K562 (cell line): Measurements from ENCODE around the gene CYTH4. TPM values are rescaled to one million over a fixed set of nuclear protein-coding genes. Genes with fewer than 3 reads are reported as not detected.

ENCODE experiments used
- ATAC-seq: fragments of 200-7000 bp; cut with Tn5 transposase; 3 replicates; pipeline ENCODE4 v1.9.1; 2020; ENCODE audit warnings: moderate library complexity
- BruUV-seq: library from RNA; stranded (reverse); fragments of 400-500 nt; replicated peaks from 2 replicates; lab custom pipeline; 2021; lab: Mats Ljungman, UMichigan
- CTCF ChIA-PET: fragments of 300-600 bp; formaldehyde crosslinking; extraction: SDS; loops from one replicate; lab custom pipeline; 2021; ENCODE audit warnings: low intra/inter-chr PET ratio; lab: Yijun Ruan, JAX
- POLR2A ChIA-PET: fragments of 300-600, 350-650 bp; sonication (Branson Sonifier 250); formaldehyde crosslinking; extraction: SDS; loops from one replicate; lab custom pipeline; 2021; ENCODE audit warnings: antibody characterized with exemption, inconsistent platforms; lab: Yijun Ruan, JAX
- DNase-seq, 4 experiments: peaks; one replicate each; pipeline versions ENCODE4 v3.0.0 to v3.0.0-alpha.2; 2011 to 2018; ENCODE audit warnings: low spot score in 3 of 4, mixed read lengths in 3 of 4; ENCODE audit errors: extremely low read depth in 1 of 4
- FAIRE-seq: peaks from 2 replicates; lab custom pipeline; 2011; peaks lifted over from hg19 to GRCh38; lab: Jason Lieb, UNC
- H2AFZ ChIP-seq: 2 replicates; pipeline ENCODE4 v1.6.0; 2011; ENCODE audit warnings: low read depth, low read length, control low read depth, inconsistent platforms
- H3K27ac ChIP-seq: fragments of 200-600 bp; 3 replicates; pipeline ENCODE4 v1.8.0; 2011; ENCODE audit warnings: low read depth, mild to moderate bottlenecking, control low read depth, inconsistent platforms, low read length, moderate library complexity, mixed read lengths; ENCODE audit errors: extremely low read depth
- H3K27me3 ChIP-seq, 2 experiments: fragments of 300-600 bp in 1 of 2; 2 replicates in 1 of 2; 3 replicates in 1 of 2; pipeline versions ENCODE4 v1.6.0 to v1.8.0; 2011; ENCODE audit warnings: inconsistent platforms in 2 of 2, low read length in 2 of 2, mild to moderate bottlenecking in 1 of 2, mixed read lengths in 1 of 2, moderate library complexity in 1 of 2; ENCODE audit not compliant: control insufficient read depth in 2 of 2, insufficient read depth in 2 of 2
- H3K36me3 ChIP-seq: fragments of 300-600 bp; 3 replicates; pipeline ENCODE4 v1.8.0; 2011; ENCODE audit warnings: mild to moderate bottlenecking, low read length, inconsistent platforms; ENCODE audit not compliant: control insufficient read depth, insufficient read depth
- H3K4me1 ChIP-seq, 2 experiments: fragments of 200-600 bp in 1 of 2; replicated peaks in 1 of 2; 2 replicates in 1 of 2; 3 replicates in 1 of 2; pipeline versions ENCODE4 v1.5.1 to v1.8.0; 2011; ENCODE audit warnings: inconsistent platforms in 2 of 2, low read length in 2 of 2, mild to moderate bottlenecking in 1 of 2, mixed read lengths in 1 of 2, moderate library complexity in 1 of 2; ENCODE audit not compliant: control insufficient read depth in 2 of 2, insufficient read depth in 2 of 2
- H3K4me2 ChIP-seq: 2 replicates; pipeline ENCODE4 v1.6.1; 2011; ENCODE audit warnings: low read length, control low read depth, inconsistent platforms, mixed read lengths; ENCODE audit not compliant: insufficient read depth
- H3K4me3 ChIP-seq: fragments of 200-600 bp; sonication (generic), shearing (Covaris generic); 2 replicates; pipeline ENCODE4 v1.5.1; 2016; ENCODE audit warnings: control low read depth, inconsistent platforms
- H3K79me2 ChIP-seq: fragments of 200-600 bp; 3 replicates; pipeline ENCODE4 v1.8.0; 2011; ENCODE audit warnings: low read length, inconsistent platforms; ENCODE audit not compliant: control insufficient read depth, insufficient read depth
- H3K9ac ChIP-seq, 2 experiments: 2 replicates each; pipeline versions ENCODE4 v1.6.0 to v1.6.1; 2011; ENCODE audit warnings: low read depth in 2 of 2, low read length in 2 of 2, control low read depth in 1 of 2, inconsistent platforms in 1 of 2, mild to moderate bottlenecking in 1 of 2, mixed read lengths in 1 of 2; ENCODE audit not compliant: insufficient read depth in 1 of 2
- H3K9me1 ChIP-seq: one replicate; pipeline ENCODE4 v1.6.0; 2011; ENCODE audit warnings: inconsistent platforms, mild to moderate bottlenecking, low read length, moderate library complexity; ENCODE audit not compliant: control insufficient read depth, insufficient read depth
- H3K9me3 ChIP-seq: replicated peaks from 2 replicates; pipeline ENCODE4 v1.5.1; 2011; ENCODE audit warnings: low read depth, low read length, inconsistent platforms; ENCODE audit not compliant: control insufficient read depth, insufficient read depth
- H4K20me1 ChIP-seq: replicated peaks from 2 replicates; pipeline ENCODE4 v1.6.1; 2011; ENCODE audit warnings: low read length, inconsistent platforms, mixed read lengths; ENCODE audit not compliant: control insufficient read depth, insufficient read depth
- BCOR ChIP-seq: fragments of 450-650 bp; IDR thresholded peaks from 2 replicates; pipeline ENCODE4 v1.6.1; 2016
- ESRRB ChIP-seq: fragments of 250-450 bp; sonication (Bioruptor Pico); IDR thresholded peaks from 2 replicates; pipeline ENCODE4 v1.5.0; 2020; ENCODE audit warnings: mild to moderate bottlenecking, moderate library complexity, borderline replicate concordance
- ETV6 ChIP-seq, 3 experiments: fragments of 150-350 bp in 1 of 3; sonication (generic) in 1 of 3; formaldehyde crosslinking in 1 of 3; IDR thresholded peaks; 2 replicates each; pipeline versions ENCODE4 v1.6.1 to v1.8.0; 2014 to 2022; ENCODE audit warnings: borderline replicate concordance in 2 of 3, low read depth in 2 of 3, antibody characterized with exemption in 1 of 3, low read length in 1 of 3, mild to moderate bottlenecking in 1 of 3, missing genetic modification reagents in 1 of 3
- NCOA4 ChIP-seq: fragments of 450-650 bp; IDR thresholded peaks from 2 replicates; pipeline ENCODE4 v1.6.1; 2018; ENCODE audit warnings: mild to moderate bottlenecking; ENCODE audit not compliant: partially characterized antibody
- SRSF3 ChIP-seq: fragments of 200-400 bp; formaldehyde crosslinking; IDR thresholded peaks from 2 replicates; pipeline ENCODE4 v1.6.1; 2016; ENCODE audit warnings: mild to moderate bottlenecking, low read length, moderate library complexity; ENCODE audit not compliant: insufficient read depth
- STAG1 ChIP-seq: sonication (generic); formaldehyde crosslinking; IDR thresholded peaks from 2 replicates; pipeline ENCODE4 v1.5.0; 2020; ENCODE audit warnings: missing genetic modification reagents, borderline replicate concordance
- ZBTB34 ChIP-seq: fragments of 250-450 bp; sonication (Bioruptor Pico); IDR thresholded peaks from 2 replicates; pipeline ENCODE4 v1.8.0; 2021; ENCODE audit warnings: mild to moderate bottlenecking, moderate library complexity
- ZNF23 ChIP-seq: fragments of 250-450 bp; sonication (Bioruptor Pico); IDR thresholded peaks from 2 replicates; pipeline ENCODE4 v1.4.0; 2020; ENCODE audit warnings: mild to moderate bottlenecking
- ZNF780A ChIP-seq: fragments of 250-450 bp; sonication (Bioruptor Pico); IDR thresholded peaks from 2 replicates; pipeline ENCODE4 v1.5.0; 2021; ENCODE audit warnings: mild to moderate bottlenecking
- WGBS: fragments of 100-300 bp; shearing (Covaris generic); methylation state at CpG from one replicate; pipeline ENCODE4 v1.1.6; 2016; ENCODE audit warnings: low coverage, mixed read lengths; ENCODE audit not compliant: insufficient coverage; ENCODE audit errors: missing lambda C conversion rate; 5-methylcytosine and 5-hydroxymethylcytosine counted together
- in situ Hi-C: fragments of 300-500 bp; cut with MboI; formaldehyde crosslinking; loops from 4 replicates; pipeline ENCODE4 v1.15.0; 2018; ENCODE audit warnings: inconsistent platforms, mixed read lengths
- intact Hi-C: fragments of 100-400 bp; cut with micrococcal nuclease; formaldehyde crosslinking; loops from 2 replicates; pipeline ENCODE4 v1.14.2; 2022
- polyA plus RNA-seq, 8 experiments: library from polyadenylated mRNA; depleted of rRNA in 4 of 8; stranded (reverse) in 5 of 8; unstranded in 3 of 8; fragments of >200 nt; fragmentation: Nextera tagmentation in 2 of 8; fragmentation: Illumina TruSeq in 1 of 8; extraction: Ambion mirVana in 2 of 8; extraction: Trizol in 1 of 8; gene quantifications; 2 replicates each; pipeline versions ENCODE4 v1.2.1 to v1.2.3, GENCODE V29; 2011 to 2014; ENCODE audit warnings: inconsistent platforms in 1 of 8, missing spikeins in 1 of 8
- total RNA-seq, 7 experiments: library from RNA; depleted of rRNA in 6 of 7; stranded (reverse); fragments of >200 nt in 6 of 7; fragmentation: Illumina TruSeq in 2 of 7; extraction: Trizol in 2 of 7; gene quantifications; 2 replicates each; pipeline versions ENCODE4 v1.2.1 to v1.2.3, GENCODE V29; 2011 to 2021; ENCODE audit warnings: low replicate concordance in 1 of 7
- TF ChIP-seq, protein P1 (sequence below), 2 experiments: fragments of 450-650 bp in 1 of 2; sonication (generic) in 1 of 2; formaldehyde crosslinking in 1 of 2; IDR thresholded peaks in 1 of 2; conservative IDR thresholded peaks in 1 of 2; 2 replicates each; pipeline versions ENCODE4 v1.6.1 to v1.8.1; 2016 to 2023; ENCODE audit warnings: mild to moderate bottlenecking in 2 of 2, moderate library complexity in 2 of 2, inconsistent platforms in 1 of 2, missing genetic modification reagents in 1 of 2
- TF ChIP-seq, protein P2 (sequence below), 2 experiments: fragments of 450-650 bp; formaldehyde crosslinking in 1 of 2; IDR thresholded peaks; 2 replicates each; pipeline versions ENCODE4 v1.4.0 to v1.6.1; 2014 to 2020; ENCODE audit warnings: mild to moderate bottlenecking in 2 of 2, borderline replicate concordance in 1 of 2, low read depth in 1 of 2

CYTH4 gene
- total and polyA plus RNA-seq, 9 of the 15 experiments (the other 6 are each of a cell fraction or from before 2014, with no cell fraction given) = 0.03 to 2.0 (median 0.61) TPM; not detected in 1

DNA sequence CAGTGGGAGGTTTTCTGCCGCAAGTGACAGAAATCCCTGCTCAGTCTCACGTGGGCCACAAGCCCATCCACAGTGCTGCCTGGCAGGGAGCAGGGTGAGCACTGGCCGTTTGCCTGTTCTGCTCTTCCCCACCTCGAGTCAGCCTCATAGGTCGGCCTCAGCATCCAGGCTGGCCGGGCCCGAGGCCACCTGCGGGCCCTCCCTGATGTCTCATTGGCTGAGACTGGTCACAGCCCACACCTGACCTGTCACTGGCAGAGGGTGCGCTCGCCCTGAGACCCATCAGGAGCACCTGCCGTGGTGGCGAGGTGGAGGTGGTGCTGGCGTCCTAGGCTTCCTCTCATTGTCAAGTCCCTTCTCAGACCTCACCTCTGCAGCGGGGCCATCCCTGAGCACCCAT is 72.9 kb downstream of the CYTH4 start:
- Histone ChIP-seq H3K9ac (no peak overlapping the region), H3K36me3 (no peaks in the 10 kb centered on the region), H3K4me2 (no peak overlapping the region), H3K4me3 (no peak overlapping the region), H4K20me1 (0 out of 2 replicates have a peak, but pooled peaks cover 5% of the 10 kb centered on the region), H3K9me3 (no peaks in the 10 kb centered on the region), H3K4me1 (no peaks in the 10 kb centered on the region; a peak in 1 of 5 replicates), H3K9me1 (no peaks in the 10 kb centered on the region), H3K27me3 (peaks cover 12 to 83% of the 10 kb centered on the region in 2 experiments; a peak in 4 of 5 replicates), H3K79me2 (no peaks in the 10 kb centered on the region), H3K27ac (no peak overlapping the region), H2AFZ (no peak overlapping the region)
- ChIA-PET CTCF (no interaction called here), POLR2A (no interaction called here)
- in situ Hi-C loops = no loop called here
- intact Hi-C loops = no loop called here
- no peak for ATAC-seq
- FAIRE-seq = no peak
- no peak for DNase-seq
- 3% methylated on average over 12 of the region's 14 CpGs for WGBS
- no TSS peak for BruUV-seq
- TF ChIP-seq STAG1 (CRISPR knock-in tag) = no peak
- no peak for TF ChIP-seq ZBTB34
- TF ChIP-seq ESRRB = no peak
- TF ChIP-seq SRSF3 = no peak
- TF ChIP-seq, protein P1, sequence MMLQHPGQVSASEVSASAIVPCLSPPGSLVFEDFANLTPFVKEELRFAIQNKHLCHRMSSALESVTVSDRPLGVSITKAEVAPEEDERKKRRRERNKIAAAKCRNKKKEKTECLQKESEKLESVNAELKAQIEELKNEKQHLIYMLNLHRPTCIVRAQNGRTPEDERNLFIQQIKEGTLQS (IDR thresholded peaks at IDR 0.05) = no peak
- TF ChIP-seq, protein P1 (CRISPR knock-in tag; conservative IDR thresholded peaks at IDR 0.05) = no peak
- TF ChIP-seq NCOA4 = no peak
- no peak for TF ChIP-seq BCOR
- TF ChIP-seq, protein P2, sequence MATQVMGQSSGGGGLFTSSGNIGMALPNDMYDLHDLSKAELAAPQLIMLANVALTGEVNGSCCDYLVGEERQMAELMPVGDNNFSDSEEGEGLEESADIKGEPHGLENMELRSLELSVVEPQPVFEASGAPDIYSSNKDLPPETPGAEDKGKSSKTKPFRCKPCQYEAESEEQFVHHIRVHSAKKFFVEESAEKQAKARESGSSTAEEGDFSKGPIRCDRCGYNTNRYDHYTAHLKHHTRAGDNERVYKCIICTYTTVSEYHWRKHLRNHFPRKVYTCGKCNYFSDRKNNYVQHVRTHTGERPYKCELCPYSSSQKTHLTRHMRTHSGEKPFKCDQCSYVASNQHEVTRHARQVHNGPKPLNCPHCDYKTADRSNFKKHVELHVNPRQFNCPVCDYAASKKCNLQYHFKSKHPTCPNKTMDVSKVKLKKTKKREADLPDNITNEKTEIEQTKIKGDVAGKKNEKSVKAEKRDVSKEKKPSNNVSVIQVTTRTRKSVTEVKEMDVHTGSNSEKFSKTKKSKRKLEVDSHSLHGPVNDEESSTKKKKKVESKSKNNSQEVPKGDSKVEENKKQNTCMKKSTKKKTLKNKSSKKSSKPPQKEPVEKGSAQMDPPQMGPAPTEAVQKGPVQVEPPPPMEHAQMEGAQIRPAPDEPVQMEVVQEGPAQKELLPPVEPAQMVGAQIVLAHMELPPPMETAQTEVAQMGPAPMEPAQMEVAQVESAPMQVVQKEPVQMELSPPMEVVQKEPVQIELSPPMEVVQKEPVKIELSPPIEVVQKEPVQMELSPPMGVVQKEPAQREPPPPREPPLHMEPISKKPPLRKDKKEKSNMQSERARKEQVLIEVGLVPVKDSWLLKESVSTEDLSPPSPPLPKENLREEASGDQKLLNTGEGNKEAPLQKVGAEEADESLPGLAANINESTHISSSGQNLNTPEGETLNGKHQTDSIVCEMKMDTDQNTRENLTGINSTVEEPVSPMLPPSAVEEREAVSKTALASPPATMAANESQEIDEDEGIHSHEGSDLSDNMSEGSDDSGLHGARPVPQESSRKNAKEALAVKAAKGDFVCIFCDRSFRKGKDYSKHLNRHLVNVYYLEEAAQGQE (IDR thresholded peaks at IDR 0.05; ENCODE audit: borderline replicate concordance) = no peak
- TF ChIP-seq, protein P2 (CRISPR knock-in tag; IDR thresholded peaks at IDR 0.05; ENCODE audit: low read depth) = no peak
- no peak for TF ChIP-seq ZNF780A (CRISPR knock-in tag)
- TF ChIP-seq ZNF23 (CRISPR knock-in tag) = no peak
- TF ChIP-seq ETV6 (IDR thresholded peaks at IDR 0.05; ENCODE audit: borderline replicate concordance in 1 of 2, low read depth in 2 of 2, low read length in 1 of 2) = no peak
- no peak for TF ChIP-seq ETV6 (CRISPR knock-in tag; IDR thresholded peaks at IDR 0.05; ENCODE audit: borderline replicate concordance)
